AG08396 (cell line): Measurements from ENCODE around the gene STK24.
"Not testable (repeated sequence)": the region's sequence is repeated elsewhere in the genome, so short reads cannot be mapped to it uniquely, and the experiment has no call there.

Source experiments
- DNase-seq: peaks from one replicate; pipeline ENCODE4 v3.0.0; 2012; ENCODE audit warnings: low spot score, mixed read lengths

The STK24 gene

GRCh38 chr13:98576963-98577835 is at the start of gene STK24:
TSS of gene STK24 (minus strand) at chr13:98577107. CDS start at chr13:98576786, 321 bp downstream.
- DNase-seq = peak; percentile 93

- no peak for DNase-seq
Observed at GRCh38 chr13:98626298-98626935, 49.5 kb upstream of the STK24 start.

GRCh38 chr13:98624589-98624988 is 47.7 kb upstream of the STK24 start:
- DNase-seq = not testable (repeated sequence)

- no peak for DNase-seq
Observed at GRCh38 chr13:98622931-98623331, 46.0 kb upstream of the STK24 start.

GRCh38 chr13:98619556-98619955 is 42.6 kb upstream of the STK24 start:
- no peak for DNase-seq

- not testable (repeated sequence) for DNase-seq
Observed at GRCh38 chr13:98615595-98615994, 38.7 kb upstream of the STK24 start.

GRCh38 chr13:98613591-98613990 is 36.7 kb upstream of the STK24 start:
- DNase-seq = no peak

- DNase-seq = no peak
Observed at GRCh38 chr13:98609756-98610155, 32.8 kb upstream of the STK24 start.

GRCh38 chr13:98606296-98606695 is 29.4 kb upstream of the STK24 start:
- DNase-seq = no peak

- DNase-seq = peak; percentile 41
Observed at GRCh38 chr13:98599502-98600328, 22.8 kb upstream of the STK24 start.

GRCh38 chr13:98598043-98598442 is 21.1 kb upstream of the STK24 start:
- DNase-seq = no peak

- no peak for DNase-seq
Observed at GRCh38 chr13:98595134-98595533, 18.2 kb upstream of the STK24 start.

- DNase-seq = no peak
Observed at GRCh38 chr13:98592362-98592732, 15.4 kb upstream of the STK24 start.

GRCh38 chr13:98591721-98592361 is 14.9 kb upstream of the STK24 start:
- no peak for DNase-seq

GRCh38 chr13:98590471-98590870 is 13.6 kb upstream of the STK24 start:
- not testable (repeated sequence) for DNase-seq

- not testable (repeated sequence) for DNase-seq
Observed at GRCh38 chr13:98589516-98589915, 12.6 kb upstream of the STK24 start.

- DNase-seq = no peak
Observed at GRCh38 chr13:98586400-98587345, 9.8 kb upstream of the STK24 start.

GRCh38 chr13:98585946-98586345 is 9.0 kb upstream of the STK24 start:
- DNase-seq = no peak

- no peak for DNase-seq
Observed at GRCh38 chr13:98585398-98585754, 8.5 kb upstream of the STK24 start.

- no peak for DNase-seq
Observed at GRCh38 chr13:98584668-98585397, 7.9 kb upstream of the STK24 start.
